HG03575 (cell line): Measurements from ENCODE around the gene MACROD1.
"Not testable (repeated sequence)": the region's sequence is repeated elsewhere in the genome, so short reads cannot be mapped to it uniquely, and the experiment has no call there.

Experiments used
- ATAC-seq: cut with Tn5 transposase; IDR thresholded peaks from one replicate; pipeline ENCODE4 v1.9.1; 2021; ENCODE audit not compliant: unreplicated experiment, insufficient number of reproducible peaks, low FRiP score; ENCODE audit errors: extremely low read depth

The MACROD1 gene

DNA sequence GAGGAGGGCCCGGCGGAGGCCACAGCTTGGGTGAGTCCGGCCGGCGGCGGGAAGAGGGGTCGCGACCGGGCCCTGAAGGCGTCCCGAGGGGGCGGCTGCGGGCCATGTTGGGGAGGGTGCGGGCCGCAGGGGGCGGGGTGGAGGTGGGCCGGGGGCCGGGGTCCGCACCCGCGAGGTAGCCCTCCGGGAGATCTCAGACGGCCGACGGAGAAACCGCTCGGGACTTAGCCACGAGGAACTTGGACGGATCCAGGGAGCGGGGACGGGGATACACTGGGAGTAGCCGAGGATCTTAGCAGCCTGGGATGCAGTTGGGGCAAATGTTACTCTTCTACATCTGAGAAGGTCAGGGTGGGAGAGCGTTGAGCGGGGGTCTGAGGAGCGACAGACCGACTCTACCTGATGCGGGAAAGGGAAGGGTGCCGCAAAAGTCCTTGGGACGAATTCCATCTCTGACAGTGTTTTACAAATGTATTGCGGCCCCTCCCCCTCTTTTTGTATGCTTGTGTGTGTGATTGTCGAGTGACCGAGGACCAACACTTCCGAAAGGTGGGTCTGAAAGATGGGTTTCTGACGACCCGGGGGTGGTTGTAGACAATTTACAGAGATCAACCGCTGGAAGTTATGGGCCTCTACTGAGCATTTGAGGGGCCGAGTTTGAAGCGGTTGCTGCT, 20.7 kb upstream of the MACROD1 start:
- ATAC-seq, result no peak

- peak; percentile 76 for ATAC-seq
Observed at GRCh38 chr11:64185693-64186491, 20.0 kb upstream of the MACROD1 start, which contains the start of gene STIP1. STIP1 (plus strand) TSS chr11:64186171; CDS start chr11:64186262, 91 bp downstream.

DNA sequence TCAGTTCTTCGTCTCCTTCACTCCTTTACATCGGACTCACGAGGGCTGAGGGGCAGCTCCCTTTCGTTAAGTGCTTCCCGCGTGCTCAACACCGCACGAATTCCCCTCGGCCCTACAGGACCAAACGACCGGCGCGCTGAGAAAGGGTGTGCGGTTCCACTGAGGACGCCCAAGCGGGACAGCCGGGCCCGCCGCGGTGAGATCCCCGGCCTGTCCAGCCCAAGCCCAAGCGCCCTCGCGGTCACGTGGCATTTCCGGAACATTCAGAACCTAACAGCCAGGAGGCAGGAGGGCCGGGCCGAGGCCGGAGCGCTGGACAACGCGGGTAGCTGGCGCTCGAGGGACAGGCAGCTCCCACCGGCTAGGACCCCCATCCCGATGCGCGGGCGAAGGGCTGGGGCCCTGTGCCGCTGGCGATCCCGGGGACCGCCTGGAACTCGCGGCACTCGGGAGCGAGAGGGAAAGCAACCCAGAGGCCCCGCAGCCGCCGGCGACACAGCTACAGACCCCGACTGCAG, 19.3 kb upstream of the MACROD1 start:
- ATAC-seq, result no peak

DNA sequence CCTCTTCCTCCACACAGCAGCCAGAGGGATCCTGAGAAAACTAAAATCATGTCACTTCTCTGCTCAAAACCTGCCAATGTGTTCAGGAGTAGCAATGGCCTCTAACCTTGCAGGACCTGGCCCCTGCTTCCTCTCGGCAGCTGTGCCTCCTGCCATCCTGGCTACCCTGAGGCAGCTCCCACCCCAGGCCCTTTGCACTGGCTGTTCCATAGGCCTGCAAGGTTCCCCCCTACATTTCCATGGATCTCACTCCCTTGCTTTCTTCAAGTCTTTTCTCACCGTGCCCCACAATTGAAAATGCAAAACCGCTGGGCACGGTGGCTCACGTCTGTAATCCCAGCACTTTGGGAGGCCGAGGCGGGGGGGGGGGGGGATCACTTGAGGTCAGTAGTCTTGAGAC, 18.0 kb upstream of the MACROD1 start:
- ATAC-seq, result no peak

DNA sequence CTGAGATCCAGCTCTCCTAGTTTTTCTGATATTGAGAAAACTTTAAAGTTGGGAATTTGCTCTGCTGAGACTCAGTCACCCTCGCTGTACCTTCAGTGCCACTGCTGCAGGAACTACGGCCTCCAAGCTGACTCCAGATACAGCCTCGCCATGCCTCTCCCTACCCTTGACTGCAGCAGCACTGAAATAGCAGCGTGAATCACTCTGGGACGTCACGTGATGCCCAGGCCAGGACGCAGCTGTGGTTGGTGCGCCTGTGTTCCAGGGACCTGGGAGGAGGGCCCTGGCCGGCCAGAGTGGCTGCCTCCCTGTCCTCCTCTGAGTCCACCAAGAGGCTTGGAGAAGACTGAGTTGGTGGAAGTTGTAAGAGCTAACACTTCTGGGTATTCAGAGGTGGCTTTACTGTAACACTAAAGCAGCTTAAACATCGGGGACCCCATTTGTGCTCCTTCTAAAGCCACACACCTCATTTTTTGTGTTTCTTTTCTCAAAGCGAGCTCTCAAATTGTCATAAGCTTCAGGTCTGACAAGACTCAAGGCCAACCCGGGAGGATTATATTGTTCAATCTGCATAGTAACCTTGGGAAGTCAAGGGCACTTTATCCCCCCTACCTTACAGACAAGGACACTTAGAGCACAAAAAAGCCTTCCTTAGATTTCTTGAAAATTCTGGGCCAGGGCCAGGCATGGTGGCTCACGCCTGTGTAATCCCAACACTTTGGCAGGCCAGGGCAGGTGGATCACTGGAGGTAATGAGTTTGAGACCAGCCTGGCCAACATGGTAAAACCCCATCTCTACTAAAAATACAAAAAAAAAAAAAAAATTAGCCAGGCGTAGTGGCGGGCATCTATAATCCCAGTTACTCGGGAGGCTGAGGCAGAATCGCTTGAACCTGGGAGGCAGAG, 15.8 kb upstream of the MACROD1 start:
- no peak for ATAC-seq

DNA sequence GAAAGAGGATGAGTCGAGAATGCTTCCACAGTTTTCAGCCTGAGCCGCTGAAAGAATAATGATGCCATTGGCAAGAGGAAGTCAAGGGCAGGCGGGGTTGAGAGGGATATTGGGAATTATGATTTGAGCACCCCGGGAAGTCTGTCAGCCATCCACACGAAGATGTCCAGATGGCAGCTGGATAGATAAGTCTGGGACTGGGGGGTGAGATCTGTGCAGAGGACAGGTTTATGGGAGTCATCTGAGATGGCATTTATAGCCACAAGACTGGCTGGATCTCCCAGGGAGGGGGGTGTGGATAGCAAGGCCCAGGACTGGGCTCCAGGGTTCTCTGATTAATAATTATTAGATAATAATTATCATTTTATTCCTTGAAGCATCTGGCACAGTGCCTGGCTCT, 15.0 kb upstream of the MACROD1 start:
- no peak for ATAC-seq

DNA sequence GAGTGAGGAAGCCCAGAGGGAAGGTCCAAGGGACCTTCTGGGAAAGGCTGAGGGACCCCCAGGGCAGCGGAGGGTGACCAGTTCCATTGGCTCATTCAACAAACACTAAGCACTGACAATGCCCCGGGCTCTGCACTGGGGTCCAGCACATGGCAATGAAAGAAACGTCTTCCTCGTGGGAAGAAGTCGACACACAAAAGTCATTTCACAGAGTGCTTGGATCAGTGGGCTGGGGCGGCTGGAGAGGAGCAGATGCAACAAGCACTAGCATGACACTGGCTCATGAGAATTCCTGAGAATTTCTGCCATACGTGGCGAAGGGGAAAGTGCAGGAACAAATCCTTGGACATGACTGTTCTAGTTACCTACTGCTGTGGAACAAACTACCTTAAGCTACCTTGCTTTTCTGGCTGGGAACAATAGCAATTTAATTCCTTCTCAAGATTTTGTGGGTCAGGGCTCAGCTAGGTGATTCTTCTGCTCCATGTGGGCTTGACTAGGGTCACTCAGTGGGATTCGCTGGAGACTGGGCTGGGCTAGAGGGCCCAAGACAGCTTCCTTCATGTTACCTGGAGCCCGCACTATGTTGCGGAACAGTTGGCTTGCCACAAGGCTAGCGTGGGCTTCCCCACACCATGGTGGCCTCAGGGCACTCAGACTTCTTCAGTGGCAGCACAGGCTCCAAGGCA, 13.2 kb upstream of the MACROD1 start:
- no peak for ATAC-seq

GRCh38 chr11:64178203-64178602, 12.3 kb upstream of the MACROD1 start:
- no peak for ATAC-seq

GRCh38 chr11:64176751-64177150, 10.8 kb upstream of the MACROD1 start:
- no peak for ATAC-seq

DNA sequence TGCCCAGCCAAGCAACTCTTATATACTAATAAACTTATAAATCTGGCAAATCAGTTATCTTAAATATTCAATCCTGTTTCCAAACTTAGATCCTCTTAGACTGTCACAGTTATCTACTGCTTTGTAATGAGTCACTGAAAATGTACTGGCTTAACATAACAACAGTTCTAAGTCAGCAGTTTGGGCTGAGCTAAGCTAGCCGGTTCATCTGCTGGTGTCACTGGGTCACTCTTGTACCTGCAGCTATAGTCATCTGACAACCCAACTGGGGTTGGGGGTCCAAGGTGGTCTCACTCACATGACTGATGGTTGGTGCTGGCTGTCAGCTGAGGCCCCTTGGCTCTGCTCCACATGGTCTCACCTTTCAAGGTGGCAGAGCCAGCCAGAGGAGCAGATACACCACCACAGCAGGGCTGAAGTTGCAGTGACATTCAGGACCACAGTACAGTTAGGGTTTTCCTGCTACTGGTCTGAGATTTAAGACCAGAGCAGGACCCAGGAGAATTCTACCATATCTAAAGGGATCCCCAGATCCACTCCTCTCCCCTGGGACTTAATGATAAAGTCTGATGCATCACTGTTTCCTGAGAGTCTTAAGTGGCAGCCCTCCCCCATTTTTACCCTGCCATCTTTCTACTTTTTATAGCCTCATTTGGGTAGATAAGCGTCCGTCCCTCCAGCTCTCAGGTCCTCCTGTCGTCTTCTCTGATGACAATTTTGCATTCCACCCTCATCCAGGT, 7.9 kb upstream of the MACROD1 start:
- no peak for ATAC-seq

GRCh38 chr11:64170419-64170818, 4.5 kb upstream of the MACROD1 start:
- no peak for ATAC-seq

DNA sequence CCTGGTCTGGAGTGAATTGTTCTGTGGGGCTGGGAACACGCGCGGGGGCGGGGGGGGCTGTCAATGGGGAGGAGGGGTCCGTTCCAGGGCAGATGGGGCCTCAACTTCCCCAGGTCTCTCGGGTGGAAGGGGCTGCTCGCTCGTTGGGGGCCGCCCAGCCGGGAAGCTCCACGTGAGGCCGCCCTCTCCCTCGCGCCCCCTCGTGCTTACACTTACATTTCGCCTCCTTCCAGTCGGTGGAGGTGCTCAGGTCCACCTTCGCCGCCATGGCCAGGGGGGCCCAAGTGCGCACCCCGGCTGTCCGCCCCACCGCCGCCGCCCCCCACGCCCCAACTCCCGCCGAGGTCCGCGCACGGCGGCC, 452 bp downstream of the MACROD1 start:
- ATAC-seq, result no peak

GRCh38 chr11:64164392-64165312, 1.3 kb downstream of the MACROD1 start:
- ATAC-seq, result no peak

DNA sequence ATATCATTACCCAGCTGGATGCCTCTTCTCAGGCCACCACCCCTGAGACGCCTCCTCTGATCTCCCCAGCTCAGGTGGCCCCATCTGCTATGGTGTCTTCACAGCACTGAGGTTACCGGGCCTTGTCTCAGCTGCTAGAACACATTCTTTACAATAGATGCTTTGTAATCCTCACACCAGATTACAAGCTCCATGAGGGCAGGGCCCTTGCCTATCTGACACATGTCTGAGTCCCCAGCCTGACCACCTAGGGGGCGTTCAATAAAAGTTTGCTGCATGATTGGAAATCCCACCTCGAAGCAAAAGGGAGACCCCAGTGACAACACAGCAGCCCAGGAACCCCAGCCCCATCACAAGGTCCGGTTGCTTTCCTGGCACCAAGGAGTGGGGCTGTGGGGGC, 2.0 kb downstream of the MACROD1 start:
- ATAC-seq, result no peak

DNA sequence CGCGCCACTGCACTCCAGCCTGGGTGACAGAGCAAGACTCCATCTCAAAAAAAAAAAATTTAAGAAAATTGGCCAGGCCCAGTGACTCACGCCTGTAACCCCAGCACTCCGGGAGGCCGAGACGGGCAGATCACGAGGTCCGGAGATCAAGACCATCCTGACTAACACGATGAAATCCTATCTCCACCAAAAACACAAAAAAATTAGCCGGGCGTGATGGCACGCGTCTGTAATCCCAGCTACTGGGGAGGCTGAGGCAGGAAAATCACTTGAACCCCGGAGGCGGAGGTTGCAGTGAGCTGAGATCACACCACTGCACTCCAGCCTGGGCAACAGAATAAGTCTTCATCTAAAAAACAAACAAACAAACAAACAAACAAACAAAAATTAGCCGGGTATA, 3.1 kb downstream of the MACROD1 start:
- not testable (repeated sequence) for ATAC-seq

DNA sequence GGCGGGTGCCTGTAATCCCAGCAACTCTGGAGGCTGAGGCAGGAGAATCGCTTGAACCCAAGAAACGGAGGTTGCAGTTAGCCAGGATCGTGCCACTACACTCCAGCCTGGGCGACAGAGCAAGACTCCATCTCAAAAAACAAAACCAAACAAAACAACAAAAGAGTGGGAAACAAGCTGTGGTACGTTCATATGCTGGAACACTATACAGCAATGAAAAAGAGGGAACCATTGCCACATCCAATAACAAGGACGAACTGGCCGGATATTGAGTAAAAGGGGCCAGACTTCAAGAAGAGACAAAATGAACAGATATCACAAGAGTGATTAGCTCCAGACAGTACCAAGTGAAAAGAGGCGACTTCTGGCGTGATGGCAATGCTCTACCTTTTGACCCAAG, 4.9 kb downstream of the MACROD1 start:
- no peak for ATAC-seq

GRCh38 chr11:64157631-64158394, 8.1 kb downstream of the MACROD1 start:
- ATAC-seq, result no peak
